Heart left ventricle (tissue), 13 donors: ENCODE measurements around the gene LRP1B.

ENCODE experiments used
- CTCF ChIP-seq, 12 donors: fragments of 200-600 bp; sonication (generic) in 4 of 12; IDR thresholded peaks; one replicate each; pipeline versions ENCODE4 v1.5.0 to v1.8.0; 2018 to 2022; ENCODE audit warnings: antibody characterized with exemption in 12 of 12, mild to moderate bottlenecking in 5 of 12
- POLR2A ChIP-seq, 2 donors: fragments of 450-650 bp; IDR thresholded peaks; one replicate each; pipeline ENCODE4 v1.6.1; 2017; ENCODE audit warnings: antibody characterized with exemption in 2 of 2, mild to moderate bottlenecking in 2 of 2, moderate library complexity in 2 of 2
- donor health status: ischemic (EF 13 %, LVEDD 7.1; RV severe dilation, severe dysfunction).
- donor health status: DM: no; HTN: yes; CAD: no.
- donor health status: DM: no; HTN: no; CAD: no.
- donor health status: ischemic (EF 25% LVEDD 6.9; RV normal size, moderate dysfunction).
- donor health status: ischemic (EF 25% LVEDD 5.7; RV mildly dilated, moderate dysfunction).
- donor health status: ischemic (EF 35%, LVEDD 5.7; RV mildly dilated, moderate dysfunction).
- donor health status: nonischemic (EF 11% LVEDD 7.7; RV severe dilation, severe dysfunction).
- donor health status: DM: yes; HTN: yes; CAD: no.
- donor health status: PGD.
- donor health status: ischemic (EF 29% LVEDD 5.4; RV normal size, mild dysfunction).
- donor health status: nonischemic (EF 23%, LVEDD 6.1; RV moderate dilation, normal function).

DNA sequence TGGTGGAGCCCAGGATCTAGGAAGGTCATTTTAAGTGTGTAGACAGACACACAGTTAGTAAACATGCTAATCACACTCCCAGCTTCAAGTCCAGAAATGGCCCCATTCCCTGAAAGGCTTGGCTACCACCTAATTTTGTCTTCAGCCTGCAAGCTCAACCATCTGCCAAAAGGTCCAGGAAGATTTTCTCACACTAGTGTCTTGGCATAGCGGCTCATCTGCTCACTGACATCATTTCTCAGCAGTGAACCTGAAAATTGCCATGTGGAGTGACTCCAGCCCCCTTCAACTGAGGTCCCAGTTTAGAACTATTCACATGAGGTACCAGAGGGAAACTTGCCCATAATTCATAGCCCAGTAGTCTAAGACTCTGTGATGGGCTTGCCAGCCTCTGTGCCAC lies 748.9 kb downstream of the LRP1B start:
- TF ChIP-seq CTCF (IDR thresholded peaks at IDR 0.05) (no peak), POLR2A (IDR thresholded peaks at IDR 0.05) (no peak)
